Retinal pigment epithelial cell (primary cell): ENCODE data around the gene LCE5A.
"Not testable (repeated sequence)": the region's sequence is repeated elsewhere in the genome, so short reads cannot be mapped to it uniquely, and the experiment has no call there.

Experiments used
- DNase-seq: peaks from one replicate; pipeline ENCODE4 v3.0.0-alpha.2; 2010; ENCODE audit warnings: low read depth
- H3K4me3 ChIP-seq: 2 replicates; pipeline ENCODE4 v1.5.1; 2011; ENCODE audit warnings: mild to moderate bottlenecking, low read length, control low read depth, moderate library complexity
- CTCF ChIP-seq: conservative IDR thresholded peaks from 2 replicates; pipeline ENCODE4 v1.5.1; 2011; ENCODE audit warnings: low read depth, low read length, control low read depth, inconsistent platforms

LCE5A gene

GRCh38 chr1:152525080-152525641 is 14.6 kb downstream of the LCE5A start:
- TF ChIP-seq CTCF: no peak
- DNase-seq: no peak
- no peak overlapping the region for H3K4me3 ChIP-seq

- H3K4me3 ChIP-seq: no peak overlapping the region
- DNase-seq: no peak
- peak; percentile 82 for TF ChIP-seq CTCF
Observed at GRCh38 chr1:152533327-152533938, 22.8 kb downstream of the LCE5A start.

- TF ChIP-seq CTCF: no peak
- no peak overlapping the region for H3K4me3 ChIP-seq
- no peak for DNase-seq
Observed at GRCh38 chr1:152535774-152536173, 25.2 kb downstream of the LCE5A start.

- TF ChIP-seq CTCF: no peak
- H3K4me3 ChIP-seq: no peak overlapping the region
- no peak for DNase-seq
Observed at GRCh38 chr1:152537496-152537895, 26.9 kb downstream of the LCE5A start.

GRCh38 chr1:152539901-152540300 is 29.3 kb downstream of the LCE5A start:
- no peak overlapping the region for H3K4me3 ChIP-seq
- no peak for DNase-seq
- no peak for TF ChIP-seq CTCF

- H3K4me3 ChIP-seq: no peak overlapping the region
- TF ChIP-seq CTCF: peak; percentile 27
- no peak for DNase-seq
Observed at GRCh38 chr1:152543820-152544219, 33.2 kb downstream of the LCE5A start.

GRCh38 chr1:152546704-152547103 is 36.1 kb downstream of the LCE5A start:
- no peak for TF ChIP-seq CTCF
- DNase-seq: no peak
- no peak overlapping the region for H3K4me3 ChIP-seq

GRCh38 chr1:152548358-152548757 is 37.8 kb downstream of the LCE5A start:
- H3K4me3 ChIP-seq, DNase-seq: not testable (repeated sequence)
